Upper lobe of left lung (tissue), 4 donors: ENCODE results near the gene CCDC57.

Source experiments
- EP300 ChIP-seq, 4 donors: sonication (generic); formaldehyde crosslinking; IDR thresholded peaks; one replicate each; pipeline ENCODE4 v1.5.1; 2017; ENCODE audit warnings: antibody characterized with exemption in 4 of 4, control low read depth in 2 of 4
- POLR2A ChIP-seq, 4 donors: fragments of 450-650 bp; IDR thresholded peaks; one replicate each; pipeline ENCODE4 v1.5.1; 2016 to 2017; ENCODE audit warnings: antibody characterized with exemption in 4 of 4, mild to moderate bottlenecking in 2 of 4
- POLR2AphosphoS5 ChIP-seq, 2 donors: sonication (generic); formaldehyde crosslinking; IDR thresholded peaks; one replicate each; pipeline ENCODE4 v1.5.1; 2017; ENCODE audit warnings: antibody characterized with exemption in 2 of 2
- TF ChIP-seq, protein P1 (sequence below), 6 experiments: fragments of 450-650 bp in 4 of 6; fragments of 200-600 bp in 2 of 6; sonication (generic) in 2 of 6; IDR thresholded peaks; one replicate each; pipeline ENCODE4 v1.5.1; 2016 to 2019; ENCODE audit warnings: antibody characterized with exemption in 6 of 6

DNA sequence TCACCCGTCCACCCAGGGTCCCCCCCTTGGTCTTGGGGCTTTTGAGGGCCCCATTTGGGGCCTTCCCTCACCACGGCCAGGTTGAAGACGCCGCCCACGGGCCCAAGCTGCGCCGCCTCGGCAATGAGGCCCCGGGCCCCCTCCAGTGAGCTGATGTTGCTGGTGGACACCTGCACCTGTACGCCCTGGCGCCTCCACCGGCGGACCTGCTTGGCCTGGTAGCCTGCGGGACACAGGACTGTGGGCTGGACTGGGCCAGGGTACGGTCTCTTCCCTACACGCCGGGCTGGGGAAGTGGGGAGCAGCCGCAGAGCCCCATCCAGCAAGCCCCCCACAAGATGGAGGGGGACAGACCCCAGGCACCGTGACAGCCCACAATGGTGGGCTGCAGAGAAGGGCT, 130.2 kb downstream of the CCDC57 start:
- TF ChIP-seq, protein P1, sequence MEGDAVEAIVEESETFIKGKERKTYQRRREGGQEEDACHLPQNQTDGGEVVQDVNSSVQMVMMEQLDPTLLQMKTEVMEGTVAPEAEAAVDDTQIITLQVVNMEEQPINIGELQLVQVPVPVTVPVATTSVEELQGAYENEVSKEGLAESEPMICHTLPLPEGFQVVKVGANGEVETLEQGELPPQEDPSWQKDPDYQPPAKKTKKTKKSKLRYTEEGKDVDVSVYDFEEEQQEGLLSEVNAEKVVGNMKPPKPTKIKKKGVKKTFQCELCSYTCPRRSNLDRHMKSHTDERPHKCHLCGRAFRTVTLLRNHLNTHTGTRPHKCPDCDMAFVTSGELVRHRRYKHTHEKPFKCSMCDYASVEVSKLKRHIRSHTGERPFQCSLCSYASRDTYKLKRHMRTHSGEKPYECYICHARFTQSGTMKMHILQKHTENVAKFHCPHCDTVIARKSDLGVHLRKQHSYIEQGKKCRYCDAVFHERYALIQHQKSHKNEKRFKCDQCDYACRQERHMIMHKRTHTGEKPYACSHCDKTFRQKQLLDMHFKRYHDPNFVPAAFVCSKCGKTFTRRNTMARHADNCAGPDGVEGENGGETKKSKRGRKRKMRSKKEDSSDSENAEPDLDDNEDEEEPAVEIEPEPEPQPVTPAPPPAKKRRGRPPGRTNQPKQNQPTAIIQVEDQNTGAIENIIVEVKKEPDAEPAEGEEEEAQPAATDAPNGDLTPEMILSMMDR (IDR thresholded peaks at IDR 0.05): no peak
- TF ChIP-seq POLR2A (IDR thresholded peaks at IDR 0.05) (no peak), POLR2AphosphoS5 (IDR thresholded peaks at IDR 0.05) (no peak), EP300 (IDR thresholded peaks at IDR 0.05) (no peak)
